ENCODE measurements around the gene CADPS. TPM values are rescaled to one million over a fixed set of nuclear protein-coding genes. Genes with fewer than 3 reads are reported as not detected.

CADPS gene
- total and polyA plus RNA-seq, 8 donors = 0.50 to 2.9 (median 2.2) TPM

DNA sequence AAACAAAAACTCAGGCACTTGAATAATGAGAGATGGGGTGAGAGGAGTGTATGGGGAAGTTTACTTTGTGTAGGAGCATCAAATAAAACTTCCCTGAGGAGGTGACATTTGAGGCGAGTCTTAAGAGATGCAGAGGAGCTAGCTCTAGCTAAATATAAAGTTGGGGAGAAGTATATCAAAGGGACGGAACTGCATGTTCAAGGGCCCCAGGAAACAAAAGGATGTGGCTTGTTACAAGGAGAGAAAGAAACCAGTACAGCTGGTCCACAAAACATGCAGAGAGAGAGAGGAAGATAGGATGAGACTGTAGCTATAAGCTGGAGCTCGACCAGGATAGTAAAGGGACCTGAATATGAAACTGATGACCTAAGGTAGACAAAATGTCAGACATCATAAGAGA is 519.5 kb downstream of the CADPS start:
- Histone ChIP-seq H3K36me3 (no peaks in the 10 kb centered on the region), H3K4me1 (no peaks in the 10 kb centered on the region), H3K4me3 (no peak overlapping the region), H3K9me3 (no peaks in the 10 kb centered on the region), H3K27me3 (peaks cover 0 to 4% of the 10 kb centered on the region in 2 donors), H3K27ac (no peak overlapping the region)
- no peak for ATAC-seq
- intact Hi-C loops (cut with DNase I) = no loop called here
- DNase-seq = no peak
- no peak for TF ChIP-seq CTCF (IDR thresholded peaks at IDR 0.05)

All from left lung (tissue), 10 donors.